NOMO-1 treated with dmso at 0.1 percent for 144 hours (cell line): ENCODE results near the gene NDUFA6.
"Not testable (repeated sequence)": the region's sequence is repeated elsewhere in the genome, so short reads cannot be mapped to it uniquely, and the experiment has no call there.

Source experiments
- DNase-seq: peaks from one replicate; lab custom pipeline; 2025; ENCODE audit not compliant: unreplicated experiment; lab: John Stamatoyannopoulos, UW

NDUFA6 gene

GRCh38 chr22:42090596-42091454, at the start of gene NDUFA6:
Gene NDUFA6, minus strand, starts transcription at chr22:42090772. Its CDS starts 28 bp downstream, at chr22:42090744.
- DNase-seq, result peak; percentile 96

- not testable (repeated sequence) for DNase-seq
Measured at GRCh38 chr22:42140153-42140552, 49.6 kb upstream of the NDUFA6 start.

GRCh38 chr22:42139508-42139907, 48.9 kb upstream of the NDUFA6 start:
- DNase-seq, result not testable (repeated sequence)

- DNase-seq, result no peak
Measured at GRCh38 chr22:42138972-42139371, 48.4 kb upstream of the NDUFA6 start.

- no peak for DNase-seq
Measured at GRCh38 chr22:42138122-42138770, 47.7 kb upstream of the NDUFA6 start.

GRCh38 chr22:42135688-42136087, 45.1 kb upstream of the NDUFA6 start:
- not testable (repeated sequence) for DNase-seq

- DNase-seq, result no peak
Measured at GRCh38 chr22:42134100-42135020, 43.8 kb upstream of the NDUFA6 start.

- no peak for DNase-seq
Measured at GRCh38 chr22:42132457-42132856, 41.9 kb upstream of the NDUFA6 start.

GRCh38 chr22:42131562-42131961, 41.0 kb upstream of the NDUFA6 start:
- DNase-seq, result no peak

GRCh38 chr22:42130639-42131431, 40.3 kb upstream of the NDUFA6 start, which contains the start of gene CYP2D6:
Gene CYP2D6, minus strand, starts transcription at chr22:42130810. Its CDS starts 19 bp downstream, at chr22:42130791.
- not testable (repeated sequence) for DNase-seq

- not testable (repeated sequence) for DNase-seq
Measured at GRCh38 chr22:42130182-42130581, 39.6 kb upstream of the NDUFA6 start.

- DNase-seq, result not testable (repeated sequence)
Measured at GRCh38 chr22:42128776-42129694, 38.5 kb upstream of the NDUFA6 start.

- DNase-seq, result not testable (repeated sequence)
Measured at GRCh38 chr22:42128007-42128406, 37.4 kb upstream of the NDUFA6 start.

GRCh38 chr22:42127606-42128005, 37.0 kb upstream of the NDUFA6 start:
- no peak for DNase-seq

GRCh38 chr22:42123529-42123928, 33.0 kb upstream of the NDUFA6 start:
- DNase-seq, result not testable (repeated sequence)

GRCh38 chr22:42120231-42121021, 29.9 kb upstream of the NDUFA6 start:
- peak; percentile 30 for DNase-seq

- DNase-seq, result no peak
Measured at GRCh38 chr22:42116848-42117424, 26.4 kb upstream of the NDUFA6 start.

GRCh38 chr22:42115420-42115830, 24.9 kb upstream of the NDUFA6 start:
- not testable (repeated sequence) for DNase-seq
